CD8-positive, alpha-beta memory T cell (primary cell): ENCODE results near the gene KMT5B. TPM values are rescaled to one million over a fixed set of nuclear protein-coding genes. Genes with fewer than 3 reads are reported as not detected.

Source experiments
- CTCF ChIA-PET: fragments of 350-600 bp; sonication (Branson Sonifier 250); formaldehyde crosslinking; loops from one replicate; lab custom pipeline; 2021; ENCODE audit warnings: antibody characterized with exemption; lab: Charles Lee
- POLR2A ChIA-PET: fragments of 350-600 bp; sonication (Branson Sonifier 250); formaldehyde crosslinking; loops from one replicate; lab custom pipeline; 2021; ENCODE audit warnings: antibody characterized with exemption; lab: Charles Lee
- DNase-seq, 5 donors: peaks; one replicate each; pipeline versions ENCODE4 v3.0.0 to v3.0.0-alpha.2; 2020 to 2022; ENCODE audit warnings: mixed read lengths in 1 of 5
- H3K27ac ChIP-seq: one replicate; pipeline ENCODE4 v1.7.0; 2013; ENCODE audit warnings: low read depth, mild to moderate bottlenecking, low read length, moderate library complexity
- H3K27me3 ChIP-seq: 2 replicates; pipeline ENCODE4 v1.7.0; 2013; ENCODE audit warnings: low read length, mild to moderate bottlenecking; ENCODE audit not compliant: insufficient read depth, poor library complexity, severe bottlenecking
- H3K36me3 ChIP-seq: 2 replicates; pipeline ENCODE4 v1.7.0; 2013; ENCODE audit warnings: mild to moderate bottlenecking, low read length, moderate library complexity; ENCODE audit not compliant: insufficient read depth
- H3K4me1 ChIP-seq: 2 replicates; pipeline ENCODE4 v1.7.0; 2013; ENCODE audit warnings: mild to moderate bottlenecking, low read length, moderate library complexity; ENCODE audit not compliant: insufficient read depth
- H3K4me3 ChIP-seq: 2 replicates; pipeline ENCODE4 v1.7.0; 2013; ENCODE audit warnings: mild to moderate bottlenecking, low read length
- H3K9me3 ChIP-seq: 2 replicates; pipeline ENCODE4 v1.7.0; 2013; ENCODE audit warnings: mild to moderate bottlenecking, low read length
- H3K27ac Mint-ChIP-seq, 8 donors: one replicate each; pipeline ENCODE4 v1.8.0; 2020 to 2021; ENCODE audit warnings: mixed read lengths in 8 of 8, mild to moderate bottlenecking in 6 of 8, inconsistent platforms in 3 of 8, moderate library complexity in 3 of 8
- H3K27me3 Mint-ChIP-seq, 2 donors: one replicate each; pipeline ENCODE4 v1.8.0; 2020 to 2021; ENCODE audit warnings: mixed read lengths in 2 of 2, mild to moderate bottlenecking in 1 of 2, moderate library complexity in 1 of 2
- H3K36me3 Mint-ChIP-seq, 3 donors: one replicate each; pipeline ENCODE4 v1.8.0; 2020 to 2021; ENCODE audit warnings: mixed read lengths in 3 of 3, inconsistent platforms in 1 of 3, mild to moderate bottlenecking in 1 of 3
- H3K4me1 Mint-ChIP-seq, 3 donors: one replicate each; pipeline ENCODE4 v1.8.0; 2020 to 2021; ENCODE audit warnings: mixed read lengths in 3 of 3, inconsistent platforms in 1 of 3, mild to moderate bottlenecking in 1 of 3
- H3K4me3 Mint-ChIP-seq, 7 donors: one replicate each; pipeline ENCODE4 v1.8.0; 2020 to 2021; ENCODE audit warnings: mixed read lengths in 7 of 7, mild to moderate bottlenecking in 6 of 7, moderate library complexity in 4 of 7, inconsistent platforms in 2 of 7
- H3K9me3 Mint-ChIP-seq, 5 donors: one replicate each; pipeline ENCODE4 v1.8.0; 2020 to 2022; ENCODE audit warnings: mixed read lengths in 5 of 5, mild to moderate bottlenecking in 3 of 5, moderate library complexity in 2 of 5, inconsistent platforms in 1 of 5
- polyA plus RNA-seq: library from polyadenylated mRNA; unstranded; fragments of 300-500 nt; fragmentation: Illumina TruSeq; gene quantifications from one replicate; pipeline ENCODE4 v1.2.3, GENCODE V29; 2021
- total RNA-seq, 2 experiments: library from RNA; stranded (reverse); gene quantifications; one replicate each; pipeline ENCODE4 v1.2.3, GENCODE V29; 2021

KMT5B gene
- total and polyA plus RNA-seq, 3 experiments from 2014 or later = 21.9 to 49.1 (median 22.6) TPM

GRCh38 chr11:68191661-68192579 lies 21.2 kb downstream of the KMT5B start:
- CTCF ChIA-PET = no interaction called here
- H3K27ac Mint-ChIP-seq = peak overlapping the region in 6 of 8 donors; percentile 3 to 80 (median 28)

GRCh38 chr11:68189888-68190287 lies 23.2 kb downstream of the KMT5B start:
- Histone ChIP-seq H3K9me3 (no peaks in the 10 kb centered on the region), H3K4me1 (peaks cover 21% of the 10 kb centered on the region), H3K4me3 (no peak overlapping the region), H3K36me3 (peaks cover 15% of the 10 kb centered on the region), H3K27ac (no peak overlapping the region), H3K27me3 (no peaks in the 10 kb centered on the region)
- H3K36me3 Mint-ChIP-seq = peaks cover 0 to 34% (median 7%) of the 10 kb centered on the region in 3 donors
- H3K9me3 Mint-ChIP-seq = no peaks in the 10 kb centered on the region
- ChIA-PET CTCF (interaction anchor here (1.2 kb wide), 1 partner anchor 19 kb away, joined by 4 read pairs; no protein-coding TSS in a partner anchor), POLR2A (no interaction called here)
- H3K4me1 Mint-ChIP-seq = peaks cover 33 to 62% (median 43%) of the 10 kb centered on the region in 3 donors
- H3K27me3 Mint-ChIP-seq = no peaks in the 10 kb centered on the region
- no peak for DNase-seq
- no peak overlapping the region for H3K4me3 Mint-ChIP-seq
- peak overlapping the region in 3 of 8 donors; percentile 3 to 14 (median 8) for H3K27ac Mint-ChIP-seq

More at GRCh38 chr11:68191661-68192579, 21.2 kb downstream of the KMT5B start:
- H3K36me3 ChIP-seq = no peaks in the 10 kb centered on the region
- H3K27me3 ChIP-seq = no peaks in the 10 kb centered on the region
- no peaks in the 10 kb centered on the region for H3K9me3 ChIP-seq
- Mint-ChIP-seq H3K4me1 (peaks cover 45 to 77% (median 62%) of the 10 kb centered on the region in 3 donors), H3K9me3 (no peaks in the 10 kb centered on the region), H3K27me3 (no peaks in the 10 kb centered on the region), H3K4me3 (no peak overlapping the region), H3K36me3 (peaks cover 0 to 21% (median 4%) of the 10 kb centered on the region in 3 donors)
- no peak overlapping the region for H3K4me3 ChIP-seq
- no peak overlapping the region for H3K27ac ChIP-seq
- H3K4me1 ChIP-seq = peaks cover 29% of the 10 kb centered on the region
- DNase-seq = no peak
- POLR2A ChIA-PET = no interaction called here

- peaks cover 14% of the 10 kb centered on the region for H3K4me1 ChIP-seq
- Mint-ChIP-seq H3K4me3 (no peak overlapping the region), H3K27ac (peak overlapping the region in 1 of 8 donors; percentile 9), H3K27me3 (no peaks in the 10 kb centered on the region), H3K4me1 (peaks cover 26 to 54% (median 38%) of the 10 kb centered on the region in 3 donors), H3K36me3 (peaks cover 0 to 40% (median 7%) of the 10 kb centered on the region in 3 donors), H3K9me3 (no peaks in the 10 kb centered on the region)
- H3K36me3 ChIP-seq = peaks cover 20% of the 10 kb centered on the region
- CTCF ChIA-PET = no interaction called here
- POLR2A ChIA-PET = no interaction called here
- H3K27ac ChIP-seq = no peak overlapping the region
- no peaks in the 10 kb centered on the region for H3K9me3 ChIP-seq
- no peak for DNase-seq
- H3K27me3 ChIP-seq = no peaks in the 10 kb centered on the region
- no peak overlapping the region for H3K4me3 ChIP-seq
Observed at GRCh38 chr11:68189082-68189481, 24.0 kb downstream of the KMT5B start.

- no peak for DNase-seq
- peaks cover 0 to 62% (median 9%) of the 10 kb centered on the region in 3 donors for H3K36me3 Mint-ChIP-seq
- no peaks in the 10 kb centered on the region for H3K27me3 Mint-ChIP-seq
- Histone ChIP-seq H3K27me3 (no peaks in the 10 kb centered on the region), H3K9me3 (no peaks in the 10 kb centered on the region), H3K4me3 (no peak overlapping the region), H3K36me3 (peaks cover 26% of the 10 kb centered on the region), H3K4me1 (no peaks in the 10 kb centered on the region), H3K27ac (no peak overlapping the region)
- POLR2A ChIA-PET = no interaction called here
- peaks cover 6 to 24% (median 11%) of the 10 kb centered on the region in 3 donors for H3K4me1 Mint-ChIP-seq
- H3K9me3 Mint-ChIP-seq = no peaks in the 10 kb centered on the region
- H3K4me3 Mint-ChIP-seq = no peak overlapping the region
- CTCF ChIA-PET = no interaction called here
- H3K27ac Mint-ChIP-seq = no peak overlapping the region
Observed at GRCh38 chr11:68186061-68186460, 27.0 kb downstream of the KMT5B start.

- H3K27ac Mint-ChIP-seq = no peak overlapping the region
- no peaks in the 10 kb centered on the region for H3K27me3 Mint-ChIP-seq
- Histone ChIP-seq H3K36me3 (peaks cover 26% of the 10 kb centered on the region), H3K27me3 (no peaks in the 10 kb centered on the region), H3K27ac (no peak overlapping the region), H3K4me1 (no peaks in the 10 kb centered on the region), H3K4me3 (no peak overlapping the region), H3K9me3 (no peaks in the 10 kb centered on the region)
- ChIA-PET CTCF (no interaction called here), POLR2A (no interaction called here)
- DNase-seq = no peak
- H3K9me3 Mint-ChIP-seq = no peaks in the 10 kb centered on the region
- H3K4me3 Mint-ChIP-seq = no peak overlapping the region
- H3K36me3 Mint-ChIP-seq = peaks cover 0 to 78% (median 10%) of the 10 kb centered on the region in 3 donors
- peaks cover 0 to 4% (median 0%) of the 10 kb centered on the region in 3 donors for H3K4me1 Mint-ChIP-seq
Observed at GRCh38 chr11:68181719-68182451, 31.2 kb downstream of the KMT5B start.

- H3K27ac Mint-ChIP-seq = no peak overlapping the region
- Histone ChIP-seq H3K27me3 (no peaks in the 10 kb centered on the region), H3K4me3 (no peak overlapping the region), H3K36me3 (peaks cover 11% of the 10 kb centered on the region), H3K4me1 (no peaks in the 10 kb centered on the region), H3K9me3 (no peaks in the 10 kb centered on the region), H3K27ac (no peak overlapping the region)
- POLR2A ChIA-PET = no interaction called here
- H3K4me1 Mint-ChIP-seq = no peaks in the 10 kb centered on the region
- no peak overlapping the region for H3K4me3 Mint-ChIP-seq
- no peak for DNase-seq
- CTCF ChIA-PET = no interaction called here
- H3K27me3 Mint-ChIP-seq = no peaks in the 10 kb centered on the region
- peaks cover 0 to 77% (median 10%) of the 10 kb centered on the region in 3 donors for H3K36me3 Mint-ChIP-seq
- H3K9me3 Mint-ChIP-seq = no peaks in the 10 kb centered on the region
Observed at GRCh38 chr11:68179847-68180246, 33.2 kb downstream of the KMT5B start.

GRCh38 chr11:68177877-68178276 lies 35.2 kb downstream of the KMT5B start:
- Histone ChIP-seq H3K36me3 (peaks cover 21% of the 10 kb centered on the region), H3K27me3 (no peaks in the 10 kb centered on the region), H3K4me1 (no peaks in the 10 kb centered on the region), H3K27ac (no peak overlapping the region), H3K9me3 (no peaks in the 10 kb centered on the region), H3K4me3 (no peak overlapping the region)
- ChIA-PET POLR2A (no interaction called here), CTCF (no interaction called here)
- peak overlapping the region in 1 of 8 donors; percentile 43 for H3K27ac Mint-ChIP-seq
- H3K9me3 Mint-ChIP-seq = no peaks in the 10 kb centered on the region
- H3K36me3 Mint-ChIP-seq = peaks cover 0 to 77% (median 11%) of the 10 kb centered on the region in 3 donors
- no peaks in the 10 kb centered on the region for H3K27me3 Mint-ChIP-seq
- DNase-seq = no peak
- H3K4me1 Mint-ChIP-seq = no peaks in the 10 kb centered on the region
- H3K4me3 Mint-ChIP-seq = no peak overlapping the region

- CTCF ChIA-PET = no interaction called here
- Mint-ChIP-seq H3K27me3 (no peaks in the 10 kb centered on the region), H3K4me1 (no peaks in the 10 kb centered on the region), H3K36me3 (peaks cover 8 to 83% (median 14%) of the 10 kb centered on the region in 3 donors), H3K9me3 (no peaks in the 10 kb centered on the region), H3K27ac (no peak overlapping the region), H3K4me3 (no peak overlapping the region)
- POLR2A ChIA-PET = interaction anchor here (0.5 kb wide), 1 partner anchor 1091 kb away, joined by 3 read pairs; no protein-coding TSS in a partner anchor
- Histone ChIP-seq H3K27me3 (no peaks in the 10 kb centered on the region), H3K9me3 (no peaks in the 10 kb centered on the region), H3K4me3 (no peak overlapping the region), H3K27ac (no peak overlapping the region), H3K36me3 (peaks cover 48% of the 10 kb centered on the region), H3K4me1 (no peaks in the 10 kb centered on the region)
- no peak for DNase-seq
Observed at GRCh38 chr11:68173926-68174325, 39.2 kb downstream of the KMT5B start.
